Measurements from ENCODE around the gene ACAD9.

DNA sequence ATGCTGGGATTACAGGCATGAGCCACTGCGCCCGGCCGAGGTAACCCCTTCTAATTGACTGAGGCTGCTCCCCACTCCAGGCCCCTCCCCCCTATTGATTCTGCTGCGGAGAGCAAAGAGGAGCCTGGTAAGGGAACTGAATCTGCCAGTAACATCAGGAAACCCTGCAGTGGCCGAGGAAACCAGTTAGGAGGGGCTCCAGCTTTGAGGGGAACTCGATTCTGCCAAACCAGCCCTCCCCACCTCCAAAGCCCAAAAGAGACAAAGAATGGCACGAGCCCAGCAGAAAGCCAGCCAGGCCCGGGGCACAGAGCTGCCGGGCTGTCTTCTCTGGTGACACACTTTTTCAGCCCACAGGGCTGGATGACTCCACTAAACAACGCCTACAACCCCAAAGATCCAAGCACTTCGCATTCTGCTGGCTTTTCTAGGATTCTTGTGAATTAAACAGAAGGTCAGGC is 15.0 kb upstream of the ACAD9 start:
- no peak for TF ChIP-seq CTCF (IDR thresholded peaks at IDR 0.05)
- no peak for TF ChIP-seq EZH2 (IDR thresholded peaks at IDR 0.05; ENCODE audit: borderline replicate concordance, insufficient read depth, low read depth, low read length, poor library complexity, severe bottlenecking)

All from B cell (primary cell).